Retinal pigment epithelial cell (primary cell): ENCODE data around the gene EXOC2.
"Not testable (repeated sequence)": the region's sequence is repeated elsewhere in the genome, so short reads cannot be mapped to it uniquely, and the experiment has no call there.

Experiments used
- DNase-seq: peaks from one replicate; pipeline ENCODE4 v3.0.0-alpha.2; 2010; ENCODE audit warnings: low read depth
- H3K4me3 ChIP-seq: 2 replicates; pipeline ENCODE4 v1.5.1; 2011; ENCODE audit warnings: mild to moderate bottlenecking, low read length, control low read depth, moderate library complexity
- TF ChIP-seq, protein P1 (sequence below): conservative IDR thresholded peaks from 2 replicates; pipeline ENCODE4 v1.5.1; 2011; ENCODE audit warnings: low read depth, low read length, control low read depth, inconsistent platforms

The EXOC2 gene

DNA sequence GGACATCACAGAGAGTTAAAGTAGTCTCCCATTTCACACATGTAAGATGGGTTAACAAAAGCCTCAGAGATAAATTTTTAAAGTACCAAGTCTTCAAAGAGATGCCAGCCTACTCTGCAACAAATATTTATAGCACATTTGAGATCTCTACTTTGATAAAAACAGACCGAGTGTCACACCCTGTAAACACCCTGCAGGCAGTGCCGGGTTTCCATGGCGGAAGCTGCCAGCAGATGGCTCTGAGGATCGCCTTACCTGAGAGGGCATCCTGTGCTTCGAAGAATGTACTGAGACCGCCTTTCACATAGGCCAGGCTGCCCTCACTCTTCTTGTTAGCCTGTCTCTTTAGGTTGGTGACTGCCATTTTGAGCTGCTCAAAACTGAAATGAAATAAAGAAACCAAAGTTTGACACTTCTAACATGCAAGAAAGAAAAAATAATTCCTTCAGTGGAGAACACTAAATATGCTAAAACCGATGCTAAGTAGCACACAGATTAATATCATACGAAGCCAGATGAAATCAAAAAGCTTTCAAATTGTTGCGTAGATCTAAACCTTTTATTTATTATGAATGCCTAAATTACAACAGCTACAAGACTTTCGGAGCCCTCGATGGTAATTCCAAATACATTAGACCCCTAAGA is 75.4 kb downstream of the EXOC2 start:
- no peak overlapping the region for H3K4me3 ChIP-seq
- TF ChIP-seq, protein P1, sequence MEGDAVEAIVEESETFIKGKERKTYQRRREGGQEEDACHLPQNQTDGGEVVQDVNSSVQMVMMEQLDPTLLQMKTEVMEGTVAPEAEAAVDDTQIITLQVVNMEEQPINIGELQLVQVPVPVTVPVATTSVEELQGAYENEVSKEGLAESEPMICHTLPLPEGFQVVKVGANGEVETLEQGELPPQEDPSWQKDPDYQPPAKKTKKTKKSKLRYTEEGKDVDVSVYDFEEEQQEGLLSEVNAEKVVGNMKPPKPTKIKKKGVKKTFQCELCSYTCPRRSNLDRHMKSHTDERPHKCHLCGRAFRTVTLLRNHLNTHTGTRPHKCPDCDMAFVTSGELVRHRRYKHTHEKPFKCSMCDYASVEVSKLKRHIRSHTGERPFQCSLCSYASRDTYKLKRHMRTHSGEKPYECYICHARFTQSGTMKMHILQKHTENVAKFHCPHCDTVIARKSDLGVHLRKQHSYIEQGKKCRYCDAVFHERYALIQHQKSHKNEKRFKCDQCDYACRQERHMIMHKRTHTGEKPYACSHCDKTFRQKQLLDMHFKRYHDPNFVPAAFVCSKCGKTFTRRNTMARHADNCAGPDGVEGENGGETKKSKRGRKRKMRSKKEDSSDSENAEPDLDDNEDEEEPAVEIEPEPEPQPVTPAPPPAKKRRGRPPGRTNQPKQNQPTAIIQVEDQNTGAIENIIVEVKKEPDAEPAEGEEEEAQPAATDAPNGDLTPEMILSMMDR, result peak; percentile 20
- no peak for DNase-seq

DNA sequence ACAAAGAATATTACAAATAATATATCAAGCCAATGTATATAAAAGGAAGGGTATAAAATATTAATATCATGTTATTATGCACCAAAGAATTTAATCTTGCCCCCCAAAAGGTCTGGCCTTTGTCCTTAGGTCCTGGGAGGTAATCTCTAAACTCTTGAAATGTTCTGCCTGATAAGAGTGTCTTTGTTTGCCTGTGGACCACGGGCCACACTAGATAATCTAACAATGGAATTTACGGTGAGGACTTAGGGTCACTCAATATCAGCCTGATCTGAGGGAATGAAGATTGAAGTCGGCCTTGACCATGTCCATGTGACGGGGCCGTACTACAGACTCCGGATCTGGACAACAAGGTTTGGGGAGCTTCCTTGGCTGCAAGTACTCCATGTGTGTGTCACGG is 79.0 kb downstream of the EXOC2 start:
- TF ChIP-seq, protein P1, result no peak
- DNase-seq, result no peak
- no peak overlapping the region for H3K4me3 ChIP-seq

DNA sequence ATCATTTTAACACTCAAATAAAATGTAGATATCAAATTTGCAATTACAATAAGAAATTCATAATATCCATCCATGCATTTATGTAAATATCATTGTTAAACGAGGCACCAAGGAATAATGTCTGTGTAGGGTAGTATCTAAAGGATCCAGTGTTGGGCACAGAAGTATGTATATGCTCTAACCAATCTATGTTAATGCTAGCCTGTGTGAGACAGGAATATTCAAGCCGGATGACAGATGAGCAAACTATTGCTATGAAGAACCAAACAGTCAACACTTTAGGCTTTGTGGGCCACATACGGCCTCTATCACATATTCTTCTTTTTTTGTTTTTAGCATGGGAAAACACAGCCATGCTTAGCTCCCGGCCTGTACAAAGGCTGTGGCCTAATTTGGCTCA is 81.0 kb downstream of the EXOC2 start:
- no peak for DNase-seq
- H3K4me3 ChIP-seq, result no peak overlapping the region
- TF ChIP-seq, protein P1, result no peak

DNA sequence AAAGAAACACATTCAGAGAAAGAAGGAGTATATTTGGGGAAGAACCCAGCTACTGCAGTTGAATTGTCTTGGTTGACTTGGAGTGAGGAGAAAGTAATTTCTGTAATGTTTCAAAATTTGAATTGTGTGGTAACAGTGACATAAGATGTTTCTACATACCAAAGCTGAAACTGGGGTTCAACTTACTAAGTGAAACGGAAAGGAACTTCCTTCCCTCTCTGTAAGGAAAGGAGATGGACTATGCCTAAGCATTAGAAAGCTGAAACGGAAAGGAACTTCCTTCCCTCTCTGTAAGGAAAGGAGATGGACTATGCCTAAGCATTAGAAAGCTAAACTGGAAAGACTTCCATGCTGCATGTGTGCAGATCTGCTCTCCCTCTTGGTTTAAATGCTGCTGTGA is 82.1 kb downstream of the EXOC2 start:
- no peak for DNase-seq
- TF ChIP-seq, protein P1, result no peak
- H3K4me3 ChIP-seq, result no peak overlapping the region

DNA sequence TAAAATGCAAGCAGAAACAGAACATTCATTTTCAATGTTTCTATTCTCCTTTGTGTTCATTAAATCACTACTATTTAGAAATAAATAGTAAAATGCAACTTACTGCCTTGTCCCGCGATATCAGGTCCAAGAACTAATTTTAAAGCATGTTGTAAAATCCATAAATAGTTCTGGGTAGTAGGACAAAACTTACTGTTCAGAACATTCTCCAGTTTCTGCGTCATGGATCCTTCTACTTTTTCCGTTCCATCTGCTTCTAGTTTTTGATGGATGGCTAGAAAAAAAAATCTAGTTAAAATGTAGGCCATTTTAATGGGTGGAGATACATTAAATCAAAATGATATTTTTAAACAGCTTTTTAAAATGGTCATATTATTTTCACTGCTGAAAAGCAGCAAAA is 83.0 kb downstream of the EXOC2 start:
- H3K4me3 ChIP-seq, result no peak overlapping the region
- no peak for DNase-seq
- TF ChIP-seq, protein P1, result no peak

DNA sequence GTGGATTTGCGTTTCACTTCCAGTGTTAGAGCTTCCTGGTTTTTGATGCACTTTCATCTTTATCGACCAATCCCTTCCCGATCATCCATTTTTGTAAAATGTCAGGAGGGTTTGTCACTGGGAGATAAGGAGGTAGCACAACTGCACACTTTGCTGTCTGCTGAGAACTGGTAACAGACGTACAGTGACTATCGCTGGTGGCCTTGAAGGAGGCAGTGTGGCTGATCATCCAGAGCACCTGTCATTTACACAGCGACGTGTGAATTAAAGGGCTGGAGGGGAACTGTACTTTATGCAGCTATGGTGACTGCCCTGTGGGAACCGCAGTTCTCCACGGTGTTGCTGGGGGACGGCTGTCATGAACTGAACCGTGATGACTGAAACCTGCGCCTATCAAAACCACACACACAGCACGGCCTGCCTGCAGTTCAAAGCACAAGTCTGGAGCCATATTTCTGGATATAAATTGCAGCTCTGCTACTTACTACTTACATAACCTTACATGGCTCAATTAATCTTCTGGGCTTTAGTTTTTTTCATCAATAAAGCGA is 86.0 kb downstream of the EXOC2 start:
- H3K4me3 ChIP-seq, result no peak overlapping the region
- TF ChIP-seq, protein P1, result no peak
- DNase-seq, result no peak

DNA sequence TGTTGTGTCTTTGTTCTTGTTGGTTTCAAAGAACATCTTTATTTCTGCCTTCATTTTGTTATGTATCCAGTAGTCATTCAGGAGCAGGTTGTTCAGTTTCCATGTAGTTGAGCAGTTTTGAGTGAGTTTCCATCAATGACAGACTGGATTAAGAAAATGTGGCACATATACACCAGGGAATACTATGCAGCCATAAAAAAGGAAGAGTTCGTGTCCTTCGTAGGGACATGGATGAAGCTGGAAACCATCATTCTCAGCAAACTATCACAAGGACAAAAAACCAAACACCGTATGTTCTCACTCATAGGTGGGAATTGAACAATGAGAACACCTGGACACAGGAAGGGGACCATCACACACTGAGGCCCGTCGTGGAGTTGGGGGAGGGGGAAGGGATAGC is 87.0 kb downstream of the EXOC2 start:
- DNase-seq, H3K4me3 ChIP-seq: not testable (repeated sequence)
